ENCODE data around the gene ZFR.
"Not testable (repeated sequence)": the region's sequence is repeated elsewhere in the genome, so short reads cannot be mapped to it uniquely, and the experiment has no call there.

ZFR gene

DNA sequence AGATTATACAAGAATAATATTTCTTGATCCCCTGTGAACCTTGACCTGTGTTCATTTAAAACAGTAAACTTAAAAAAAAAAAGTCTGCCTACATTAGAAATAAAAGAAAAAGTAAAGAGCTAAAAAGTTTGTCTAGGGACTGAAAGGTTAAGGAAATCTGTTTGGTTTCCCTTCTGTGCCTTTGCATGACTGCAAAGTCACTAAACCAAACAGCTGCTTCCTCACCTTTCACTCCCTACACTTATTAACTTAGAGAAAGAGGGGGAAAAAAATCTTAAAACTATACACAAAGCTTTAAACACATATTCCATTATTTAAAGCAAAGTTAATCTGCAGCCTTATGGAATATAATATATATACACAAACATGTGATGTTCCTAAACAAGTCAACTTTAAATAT, 65.1 kb downstream of the ZFR start:
- no peak overlapping the region for H3K4me3 ChIP-seq (ENCODE audit: low read length)
- TF ChIP-seq, protein P1, sequence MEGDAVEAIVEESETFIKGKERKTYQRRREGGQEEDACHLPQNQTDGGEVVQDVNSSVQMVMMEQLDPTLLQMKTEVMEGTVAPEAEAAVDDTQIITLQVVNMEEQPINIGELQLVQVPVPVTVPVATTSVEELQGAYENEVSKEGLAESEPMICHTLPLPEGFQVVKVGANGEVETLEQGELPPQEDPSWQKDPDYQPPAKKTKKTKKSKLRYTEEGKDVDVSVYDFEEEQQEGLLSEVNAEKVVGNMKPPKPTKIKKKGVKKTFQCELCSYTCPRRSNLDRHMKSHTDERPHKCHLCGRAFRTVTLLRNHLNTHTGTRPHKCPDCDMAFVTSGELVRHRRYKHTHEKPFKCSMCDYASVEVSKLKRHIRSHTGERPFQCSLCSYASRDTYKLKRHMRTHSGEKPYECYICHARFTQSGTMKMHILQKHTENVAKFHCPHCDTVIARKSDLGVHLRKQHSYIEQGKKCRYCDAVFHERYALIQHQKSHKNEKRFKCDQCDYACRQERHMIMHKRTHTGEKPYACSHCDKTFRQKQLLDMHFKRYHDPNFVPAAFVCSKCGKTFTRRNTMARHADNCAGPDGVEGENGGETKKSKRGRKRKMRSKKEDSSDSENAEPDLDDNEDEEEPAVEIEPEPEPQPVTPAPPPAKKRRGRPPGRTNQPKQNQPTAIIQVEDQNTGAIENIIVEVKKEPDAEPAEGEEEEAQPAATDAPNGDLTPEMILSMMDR (conservative IDR thresholded peaks at IDR 0.05; ENCODE audit: low read depth, low read length): no peak
- no peak for DNase-seq (ENCODE audit: low read depth)

DNA sequence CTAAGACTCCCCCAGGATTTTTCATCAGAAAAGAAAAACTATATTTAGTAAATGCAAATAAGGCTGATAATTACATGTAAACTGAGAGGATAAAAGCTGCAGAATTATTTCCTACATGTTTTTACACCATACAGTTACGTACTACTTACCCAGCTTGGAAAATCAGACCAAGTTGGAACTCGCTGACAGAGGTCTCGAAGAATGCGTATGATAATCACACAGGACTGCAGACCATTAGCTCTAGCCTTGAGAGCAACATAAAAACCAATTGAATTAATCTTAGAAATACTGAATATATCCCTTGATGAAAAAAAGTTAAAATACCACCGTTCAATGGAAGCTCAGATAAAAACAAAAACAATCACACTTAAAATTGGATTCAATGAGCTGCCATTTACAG, 65.6 kb downstream of the ZFR start:
- TF ChIP-seq, protein P1 (conservative IDR thresholded peaks at IDR 0.05; ENCODE audit: low read depth, low read length): no peak
- DNase-seq (ENCODE audit: low read depth): no peak
- H3K4me3 ChIP-seq (ENCODE audit: low read length): no peak overlapping the region

DNA sequence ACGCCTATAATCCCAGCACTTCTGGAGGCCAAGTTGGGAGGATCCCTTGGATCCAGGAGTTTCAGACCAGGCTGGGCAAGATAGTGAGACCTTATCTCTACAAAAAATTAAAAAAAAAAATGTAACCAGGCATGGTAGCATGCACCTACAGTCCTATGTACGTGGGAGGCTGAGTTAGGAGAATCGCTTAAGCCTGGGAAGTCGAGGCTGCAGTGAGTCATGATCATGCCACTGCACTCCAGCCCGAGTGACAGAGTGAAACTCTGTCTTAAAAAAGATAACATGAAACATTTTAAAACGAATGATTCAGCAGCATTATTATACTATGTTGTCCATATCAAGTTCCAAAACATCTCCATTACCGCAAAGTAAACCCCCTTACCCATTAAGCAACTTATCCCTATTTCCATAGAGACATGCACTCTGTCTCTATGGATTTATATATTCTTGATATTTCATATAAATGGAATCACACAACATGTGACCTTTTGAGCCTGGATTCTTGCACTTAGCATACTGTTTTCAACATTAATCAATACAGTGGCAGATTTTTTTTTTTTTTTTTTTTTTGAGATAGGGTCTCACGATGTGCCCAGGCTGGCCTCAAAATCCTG, 74.9 kb downstream of the ZFR start:
- no peak for DNase-seq (ENCODE audit: low read depth)
- no peak overlapping the region for H3K4me3 ChIP-seq (ENCODE audit: low read length)
- TF ChIP-seq, protein P1 (conservative IDR thresholded peaks at IDR 0.05; ENCODE audit: low read depth, low read length): no peak

DNA sequence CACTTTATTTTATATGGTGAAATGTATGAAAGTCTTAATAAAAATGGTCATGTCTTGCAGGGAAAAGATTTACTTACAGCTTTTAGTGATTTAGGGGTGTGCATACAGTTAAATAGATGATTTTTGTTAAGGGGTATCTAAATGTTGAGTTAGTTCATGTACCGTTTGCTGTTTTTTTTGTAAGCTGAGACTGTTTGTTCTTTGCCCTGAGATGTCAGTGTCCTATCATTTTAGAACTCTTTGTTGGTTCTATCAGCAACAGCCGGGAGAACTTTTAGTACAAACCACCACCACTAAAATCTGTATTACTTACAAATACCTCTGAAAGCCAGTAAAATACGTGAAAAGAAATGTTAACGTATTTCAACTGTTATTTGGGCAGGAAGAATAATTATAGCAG, 75.5 kb downstream of the ZFR start:
- H3K4me3 ChIP-seq (ENCODE audit: low read length): no peak overlapping the region
- TF ChIP-seq, protein P1 (conservative IDR thresholded peaks at IDR 0.05; ENCODE audit: low read depth, low read length): no peak

DNA sequence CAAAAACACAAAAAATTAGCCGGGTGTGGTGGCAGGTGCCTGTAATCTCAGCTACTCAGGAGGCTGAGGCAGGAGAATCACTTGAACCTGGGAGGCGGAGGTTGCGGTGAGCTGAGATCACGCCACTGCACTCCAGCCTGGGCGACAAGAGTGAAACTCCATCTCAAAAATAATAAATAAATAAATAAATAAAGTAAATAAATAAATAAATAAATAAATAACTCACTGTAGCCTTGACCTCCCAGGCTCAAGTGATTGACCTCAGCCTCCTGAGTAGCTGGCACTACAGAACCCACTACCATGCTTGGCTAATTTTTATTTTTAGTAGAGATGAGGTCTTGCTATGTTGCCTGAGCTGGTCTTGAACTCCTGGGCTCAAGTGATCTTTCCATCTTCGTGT, 77.3 kb downstream of the ZFR start:
- DNase-seq (ENCODE audit: low read depth); H3K4me3 ChIP-seq (ENCODE audit: low read length): not testable (repeated sequence)

More for the DNA sequence above, 75.5 kb downstream of the ZFR start:
- DNase-seq (ENCODE audit: low read depth): no peak

DNA sequence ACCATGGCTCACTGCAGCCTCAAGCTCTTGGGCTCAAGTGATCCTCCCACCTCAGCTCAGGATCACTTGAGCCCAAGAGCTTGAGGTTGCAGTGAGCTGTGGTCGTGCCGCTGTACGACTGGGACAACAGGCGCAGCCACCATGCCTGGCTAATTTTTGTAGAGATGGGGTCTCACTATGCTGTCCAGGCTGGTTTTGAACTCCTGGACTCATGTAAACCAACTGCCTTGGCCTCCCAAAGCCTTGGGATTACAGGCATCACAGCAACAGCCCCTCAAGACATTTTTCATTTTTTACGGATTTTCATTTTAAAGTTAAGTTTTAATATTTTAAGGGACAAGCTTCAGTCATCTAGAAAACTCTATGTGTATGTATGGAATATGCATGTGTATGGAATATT, 78.9 kb downstream of the ZFR start:
- DNase-seq (ENCODE audit: low read depth): no peak
- no peak overlapping the region for H3K4me3 ChIP-seq (ENCODE audit: low read length)
- TF ChIP-seq, protein P1 (conservative IDR thresholded peaks at IDR 0.05; ENCODE audit: low read depth, low read length): no peak

DNA sequence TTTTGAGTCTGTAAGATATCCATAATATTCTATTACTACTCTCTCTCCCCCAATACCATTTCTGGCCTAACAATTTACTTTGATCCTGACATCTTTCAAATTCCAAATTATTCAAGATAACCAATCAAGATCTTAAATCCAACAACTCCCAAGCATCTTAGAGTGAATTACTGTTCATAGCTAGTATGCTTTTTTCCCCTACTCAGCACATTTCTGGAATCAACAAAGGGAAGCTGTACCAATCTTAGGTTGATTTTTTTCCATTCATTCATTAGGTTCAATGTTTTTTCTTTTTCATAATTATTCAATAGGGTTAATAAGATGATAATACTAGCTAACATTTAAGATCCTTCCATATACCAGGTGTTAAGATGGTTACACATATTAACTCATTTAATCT, 81.5 kb downstream of the ZFR start:
- no peak overlapping the region for H3K4me3 ChIP-seq (ENCODE audit: low read length)
- TF ChIP-seq, protein P1 (conservative IDR thresholded peaks at IDR 0.05; ENCODE audit: low read depth, low read length): no peak
- no peak for DNase-seq (ENCODE audit: low read depth)

DNA sequence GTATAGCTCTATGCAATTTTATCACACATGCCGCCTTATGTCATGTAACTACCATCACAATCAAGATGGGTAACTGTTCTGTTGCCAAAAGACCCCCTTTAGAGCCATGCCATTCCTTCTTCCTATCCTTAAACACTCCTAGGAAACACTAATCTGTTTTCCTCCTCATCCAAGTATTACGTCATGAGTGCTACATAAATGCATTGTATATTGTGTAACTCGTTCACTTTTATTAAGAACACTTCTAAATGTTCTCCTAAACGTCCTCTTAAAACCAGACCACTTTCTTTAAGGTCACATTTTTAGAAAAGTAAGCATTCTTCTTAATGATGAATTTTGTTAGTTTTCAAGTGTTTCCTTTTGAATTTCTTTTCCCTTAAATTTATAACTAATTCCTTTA, 82.0 kb downstream of the ZFR start:
- TF ChIP-seq, protein P1 (conservative IDR thresholded peaks at IDR 0.05; ENCODE audit: low read depth, low read length): no peak
- H3K4me3 ChIP-seq (ENCODE audit: low read length): no peak overlapping the region
- no peak for DNase-seq (ENCODE audit: low read depth)
